ENCODE results near the gene TCF21. TPM values are rescaled to one million over a fixed set of nuclear protein-coding genes. Genes with fewer than 3 reads are reported as not detected.
"Not testable (repeated sequence)": the region's sequence is repeated elsewhere in the genome, so short reads cannot be mapped to it uniquely, and the experiment has no call there.

TCF21 gene
- total RNA-seq, 2 experiments from 2014 or later, result not detected

GRCh38 chr6:133857696-133858095 is 31.2 kb upstream of the TCF21 start:
- Mint-ChIP-seq H3K4me3 (no peak overlapping the region), H3K9me3 (peaks cover 11% of the 10 kb centered on the region), H3K27ac (no peak overlapping the region), H3K27me3 (peaks cover 53% of the 10 kb centered on the region), H3K4me1 (ENCODE audit: low read depth) (peaks cover 8% of the 10 kb centered on the region), H3K36me3 (ENCODE audit: low read depth) (no peaks in the 10 kb centered on the region)
- TF ChIP-seq CTCF (IDR thresholded peaks at IDR 0.05), result no peak
- POLR2A ChIA-PET, result no interaction called here
- DNase-seq (no peak), ATAC-seq (no peak)
- intact Hi-C loops (cut with micrococcal nuclease), result loop anchor here (5.0 kb wide), 1 partner anchor 35 kb away; no protein-coding TSS in a partner anchor
- CTCF ChIA-PET, result interaction anchor here (1.9 kb wide), 1 partner anchor 20 kb away, joined by 6 read pairs; no protein-coding TSS in a partner anchor

GRCh38 chr6:133861337-133861736 is 27.6 kb upstream of the TCF21 start:
- H3K27me3 Mint-ChIP-seq, result peaks cover 47% of the 10 kb centered on the region
- CTCF ChIA-PET, result interaction anchor here (2.2 kb wide), 1 partner anchor 24 kb away, joined by 6 read pairs; no protein-coding TSS in a partner anchor
- H3K36me3 Mint-ChIP-seq (ENCODE audit: low read depth); H3K4me3 Mint-ChIP-seq; intact Hi-C loops (cut with micrococcal nuclease); H3K4me1 Mint-ChIP-seq (ENCODE audit: low read depth); H3K27ac Mint-ChIP-seq; ATAC-seq; POLR2A ChIA-PET; DNase-seq: not testable (repeated sequence)
- peaks cover 26% of the 10 kb centered on the region for H3K9me3 Mint-ChIP-seq

- TF ChIP-seq CTCF (IDR thresholded peaks at IDR 0.05), result no peak
- H3K27me3 Mint-ChIP-seq, result peaks cover 50% of the 10 kb centered on the region
- intact Hi-C loops (cut with micrococcal nuclease), result no loop called here
- CTCF ChIA-PET, result interaction anchor here (1.0 kb wide), 1 partner anchor 58 kb away, joined by 3 read pairs; no protein-coding TSS in a partner anchor
- H3K4me1 Mint-ChIP-seq (ENCODE audit: low read depth), result no peaks in the 10 kb centered on the region
- ATAC-seq (no peak), DNase-seq (no peak)
- H3K36me3 Mint-ChIP-seq (ENCODE audit: low read depth), result no peaks in the 10 kb centered on the region
- no peak overlapping the region for H3K27ac Mint-ChIP-seq
- POLR2A ChIA-PET, result no interaction called here
- H3K9me3 Mint-ChIP-seq, result peaks cover 26% of the 10 kb centered on the region
- H3K4me3 Mint-ChIP-seq, result no peak overlapping the region
Observed at GRCh38 chr6:133863228-133863627, 25.7 kb upstream of the TCF21 start.

GRCh38 chr6:133865680-133866079 is 23.2 kb upstream of the TCF21 start:
- CTCF ChIA-PET, result no interaction called here

GRCh38 chr6:133871131-133871530 is 17.8 kb upstream of the TCF21 start:
- no peak for TF ChIP-seq CTCF (IDR thresholded peaks at IDR 0.05)
- ATAC-seq, result no peak
- H3K27ac Mint-ChIP-seq, result no peak overlapping the region
- POLR2A ChIA-PET, result no interaction called here
- no peaks in the 10 kb centered on the region for H3K4me1 Mint-ChIP-seq (ENCODE audit: low read depth)
- no peaks in the 10 kb centered on the region for H3K9me3 Mint-ChIP-seq
- intact Hi-C loops (cut with micrococcal nuclease), result no loop called here
- no peak overlapping the region for H3K4me3 Mint-ChIP-seq
- no peaks in the 10 kb centered on the region for H3K36me3 Mint-ChIP-seq (ENCODE audit: low read depth)
- H3K27me3 Mint-ChIP-seq, result peaks cover 17% of the 10 kb centered on the region
- no peak for DNase-seq
- CTCF ChIA-PET, result interaction anchor here (1.3 kb wide), 1 partner anchor 45 kb away, joined by 7 read pairs; no protein-coding TSS in a partner anchor

More at GRCh38 chr6:133865680-133866079, 23.2 kb upstream of the TCF21 start:
- H3K36me3 Mint-ChIP-seq (ENCODE audit: low read depth), result no peaks in the 10 kb centered on the region
- H3K27me3 Mint-ChIP-seq, result peaks cover 43% of the 10 kb centered on the region
- intact Hi-C loops (cut with micrococcal nuclease), result no loop called here
- H3K4me3 Mint-ChIP-seq, result no peak overlapping the region
- DNase-seq (no peak), ATAC-seq (no peak)
- H3K4me1 Mint-ChIP-seq (ENCODE audit: low read depth), result no peaks in the 10 kb centered on the region
- POLR2A ChIA-PET, result no interaction called here
- TF ChIP-seq CTCF (IDR thresholded peaks at IDR 0.05), result no peak
- no peak overlapping the region for H3K27ac Mint-ChIP-seq
- peaks cover 21% of the 10 kb centered on the region for H3K9me3 Mint-ChIP-seq

Measured in activated CD8-positive, alpha-beta T cell treated with anti-CD3 and anti-CD28 coated beads for 36 hours (primary cell).